WTC11 (cell line): ENCODE data around the gene KIAA0408.

Source experiments
- ATF1 ChIP-seq: sonication (generic); formaldehyde crosslinking; IDR thresholded peaks from 2 replicates; pipeline ENCODE4 v1.8.1; 2023; ENCODE audit warnings: mild to moderate bottlenecking, moderate library complexity, missing genetic modification reagents
- CTCF ChIP-seq: fragments of 200-600 bp; IDR thresholded peaks from 2 replicates; pipeline ENCODE4 v1.8.0; 2022; ENCODE audit warnings: antibody characterized with exemption
- ESRRA ChIP-seq: sonication (generic); formaldehyde crosslinking; IDR thresholded peaks from 2 replicates; pipeline ENCODE4 v1.8.1; 2022; ENCODE audit warnings: mild to moderate bottlenecking, missing genetic modification reagents, borderline replicate concordance
- FOXP1 ChIP-seq: sonication (generic); formaldehyde crosslinking; IDR thresholded peaks from 2 replicates; pipeline ENCODE4 v1.8.0; 2022; ENCODE audit warnings: missing genetic modification reagents, mild to moderate bottlenecking, moderate library complexity, borderline replicate concordance
- HMGXB4 ChIP-seq: sonication (generic); formaldehyde crosslinking; IDR thresholded peaks from 2 replicates; pipeline ENCODE4 v1.8.1; 2023; ENCODE audit warnings: mild to moderate bottlenecking, moderate library complexity, missing genetic modification reagents
- MYBL2 ChIP-seq: sonication (generic); formaldehyde crosslinking; IDR thresholded peaks from 2 replicates; pipeline ENCODE4 v1.8.1; 2023; ENCODE audit warnings: mild to moderate bottlenecking, moderate library complexity, missing genetic modification reagents
- NR3C1 ChIP-seq: sonication (generic); formaldehyde crosslinking; conservative IDR thresholded peaks from 2 replicates; pipeline ENCODE4 v1.8.1; 2023; ENCODE audit warnings: low read depth, mild to moderate bottlenecking, missing genetic modification reagents
- TEAD4 ChIP-seq: sonication (generic); formaldehyde crosslinking; IDR thresholded peaks from 2 replicates; pipeline ENCODE4 v1.8.0; 2022; ENCODE audit warnings: mild to moderate bottlenecking, missing genetic modification reagents
- USF2 ChIP-seq: sonication (generic); formaldehyde crosslinking; IDR thresholded peaks from 2 replicates; pipeline ENCODE4 v1.8.1; 2023; ENCODE audit warnings: mild to moderate bottlenecking, missing genetic modification reagents, moderate library complexity
- ZNF263 ChIP-seq: sonication (generic); formaldehyde crosslinking; IDR thresholded peaks from 2 replicates; pipeline ENCODE4 v1.8.1; 2022; ENCODE audit warnings: low read depth, mild to moderate bottlenecking, moderate library complexity, missing genetic modification reagents
- TF ChIP-seq, protein P1 (sequence below): sonication (generic); formaldehyde crosslinking; IDR thresholded peaks from 2 replicates; pipeline ENCODE4 v1.8.0; 2023; ENCODE audit warnings: missing genetic modification reagents
- TF ChIP-seq, protein P2 (sequence below): sonication (generic); formaldehyde crosslinking; IDR thresholded peaks from 2 replicates; pipeline ENCODE4 v1.8.1; 2023; ENCODE audit warnings: mild to moderate bottlenecking, missing genetic modification reagents, borderline replicate concordance
- TF ChIP-seq, protein P3 (sequence below): sonication (generic); formaldehyde crosslinking; conservative IDR thresholded peaks from 2 replicates; pipeline ENCODE4 v1.8.1; 2023; ENCODE audit warnings: mild to moderate bottlenecking, low read depth, missing genetic modification reagents, moderate library complexity
- TF ChIP-seq, protein P4 (sequence below): fragments of 250-450 bp; sonication (Bioruptor Pico); IDR thresholded peaks from 2 replicates; pipeline ENCODE4 v2.1.2; 2022; ENCODE audit warnings: mild to moderate bottlenecking, moderate library complexity

- TF ChIP-seq CTCF (no peak), USF2 (CRISPR knock-in tag) (no peak), FOXP1 (CRISPR knock-in tag) (no peak), TEAD4 (CRISPR knock-in tag) (no peak), ATF1 (no peak), ZNF263 (CRISPR knock-in tag) (no peak), ESRRA (CRISPR knock-in tag) (no peak), MYBL2 (CRISPR knock-in tag) (no peak), HMGXB4 (CRISPR knock-in tag) (no peak), NR3C1 (CRISPR knock-in tag) (no peak)
- TF ChIP-seq, protein P1, sequence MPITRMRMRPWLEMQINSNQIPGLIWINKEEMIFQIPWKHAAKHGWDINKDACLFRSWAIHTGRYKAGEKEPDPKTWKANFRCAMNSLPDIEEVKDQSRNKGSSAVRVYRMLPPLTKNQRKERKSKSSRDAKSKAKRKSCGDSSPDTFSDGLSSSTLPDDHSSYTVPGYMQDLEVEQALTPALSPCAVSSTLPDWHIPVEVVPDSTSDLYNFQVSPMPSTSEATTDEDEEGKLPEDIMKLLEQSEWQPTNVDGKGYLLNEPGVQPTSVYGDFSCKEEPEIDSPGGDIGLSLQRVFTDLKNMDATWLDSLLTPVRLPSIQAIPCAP (CRISPR knock-in tag): no peak
- TF ChIP-seq, protein P2, sequence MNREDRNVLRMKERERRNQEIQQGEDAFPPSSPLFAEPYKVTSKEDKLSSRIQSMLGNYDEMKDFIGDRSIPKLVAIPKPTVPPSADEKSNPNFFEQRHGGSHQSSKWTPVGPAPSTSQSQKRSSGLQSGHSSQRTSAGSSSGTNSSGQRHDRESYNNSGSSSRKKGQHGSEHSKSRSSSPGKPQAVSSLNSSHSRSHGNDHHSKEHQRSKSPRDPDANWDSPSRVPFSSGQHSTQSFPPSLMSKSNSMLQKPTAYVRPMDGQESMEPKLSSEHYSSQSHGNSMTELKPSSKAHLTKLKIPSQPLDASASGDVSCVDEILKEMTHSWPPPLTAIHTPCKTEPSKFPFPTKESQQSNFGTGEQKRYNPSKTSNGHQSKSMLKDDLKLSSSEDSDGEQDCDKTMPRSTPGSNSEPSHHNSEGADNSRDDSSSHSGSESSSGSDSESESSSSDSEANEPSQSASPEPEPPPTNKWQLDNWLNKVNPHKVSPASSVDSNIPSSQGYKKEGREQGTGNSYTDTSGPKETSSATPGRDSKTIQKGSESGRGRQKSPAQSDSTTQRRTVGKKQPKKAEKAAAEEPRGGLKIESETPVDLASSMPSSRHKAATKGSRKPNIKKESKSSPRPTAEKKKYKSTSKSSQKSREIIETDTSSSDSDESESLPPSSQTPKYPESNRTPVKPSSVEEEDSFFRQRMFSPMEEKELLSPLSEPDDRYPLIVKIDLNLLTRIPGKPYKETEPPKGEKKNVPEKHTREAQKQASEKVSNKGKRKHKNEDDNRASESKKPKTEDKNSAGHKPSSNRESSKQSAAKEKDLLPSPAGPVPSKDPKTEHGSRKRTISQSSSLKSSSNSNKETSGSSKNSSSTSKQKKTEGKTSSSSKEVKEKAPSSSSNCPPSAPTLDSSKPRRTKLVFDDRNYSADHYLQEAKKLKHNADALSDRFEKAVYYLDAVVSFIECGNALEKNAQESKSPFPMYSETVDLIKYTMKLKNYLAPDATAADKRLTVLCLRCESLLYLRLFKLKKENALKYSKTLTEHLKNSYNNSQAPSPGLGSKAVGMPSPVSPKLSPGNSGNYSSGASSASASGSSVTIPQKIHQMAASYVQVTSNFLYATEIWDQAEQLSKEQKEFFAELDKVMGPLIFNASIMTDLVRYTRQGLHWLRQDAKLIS (CRISPR knock-in tag): no peak
- TF ChIP-seq, protein P3, sequence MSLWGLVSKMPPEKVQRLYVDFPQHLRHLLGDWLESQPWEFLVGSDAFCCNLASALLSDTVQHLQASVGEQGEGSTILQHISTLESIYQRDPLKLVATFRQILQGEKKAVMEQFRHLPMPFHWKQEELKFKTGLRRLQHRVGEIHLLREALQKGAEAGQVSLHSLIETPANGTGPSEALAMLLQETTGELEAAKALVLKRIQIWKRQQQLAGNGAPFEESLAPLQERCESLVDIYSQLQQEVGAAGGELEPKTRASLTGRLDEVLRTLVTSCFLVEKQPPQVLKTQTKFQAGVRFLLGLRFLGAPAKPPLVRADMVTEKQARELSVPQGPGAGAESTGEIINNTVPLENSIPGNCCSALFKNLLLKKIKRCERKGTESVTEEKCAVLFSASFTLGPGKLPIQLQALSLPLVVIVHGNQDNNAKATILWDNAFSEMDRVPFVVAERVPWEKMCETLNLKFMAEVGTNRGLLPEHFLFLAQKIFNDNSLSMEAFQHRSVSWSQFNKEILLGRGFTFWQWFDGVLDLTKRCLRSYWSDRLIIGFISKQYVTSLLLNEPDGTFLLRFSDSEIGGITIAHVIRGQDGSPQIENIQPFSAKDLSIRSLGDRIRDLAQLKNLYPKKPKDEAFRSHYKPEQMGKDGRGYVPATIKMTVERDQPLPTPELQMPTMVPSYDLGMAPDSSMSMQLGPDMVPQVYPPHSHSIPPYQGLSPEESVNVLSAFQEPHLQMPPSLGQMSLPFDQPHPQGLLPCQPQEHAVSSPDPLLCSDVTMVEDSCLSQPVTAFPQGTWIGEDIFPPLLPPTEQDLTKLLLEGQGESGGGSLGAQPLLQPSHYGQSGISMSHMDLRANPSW (CRISPR knock-in tag): no peak
- TF ChIP-seq, protein P4, sequence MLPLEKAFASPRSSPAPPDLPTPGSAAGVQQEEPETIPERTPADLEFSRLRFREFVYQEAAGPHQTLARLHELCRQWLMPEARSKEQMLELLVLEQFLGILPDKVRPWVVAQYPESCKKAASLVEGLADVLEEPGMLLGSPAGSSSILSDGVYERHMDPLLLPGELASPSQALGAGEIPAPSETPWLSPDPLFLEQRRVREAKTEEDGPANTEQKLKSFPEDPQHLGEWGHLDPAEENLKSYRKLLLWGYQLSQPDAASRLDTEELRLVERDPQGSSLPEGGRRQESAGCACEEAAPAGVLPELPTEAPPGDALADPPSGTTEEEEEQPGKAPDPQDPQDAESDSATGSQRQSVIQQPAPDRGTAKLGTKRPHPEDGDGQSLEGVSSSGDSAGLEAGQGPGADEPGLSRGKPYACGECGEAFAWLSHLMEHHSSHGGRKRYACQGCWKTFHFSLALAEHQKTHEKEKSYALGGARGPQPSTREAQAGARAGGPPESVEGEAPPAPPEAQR (CRISPR knock-in tag): no peak
These were observed 22.4 kb upstream of the KIAA0408 start for GRCh38 chr6:127481628-127482027.
